Mesendoderm (in vitro differentiated cells): ENCODE measurements around the gene KRT31.
"Not testable (repeated sequence)": the region's sequence is repeated elsewhere in the genome, so short reads cannot be mapped to it uniquely, and the experiment has no call there.

Experiments used
- DNase-seq: peaks from one replicate; pipeline ENCODE4 v3.0.0; 2013
- H2AK5ac ChIP-seq: 2 replicates; pipeline ENCODE4 v1.6.1; 2013; ENCODE audit warnings: low read length, inconsistent platforms
- H2BK120ac ChIP-seq: 2 replicates; pipeline ENCODE4 v1.6.1; 2013; ENCODE audit warnings: low read depth, mild to moderate bottlenecking, low read length, moderate library complexity, mixed read lengths
- H2BK15ac ChIP-seq: replicated peaks from 2 replicates; pipeline ENCODE4 v1.6.1; 2013; ENCODE audit warnings: low read depth, mild to moderate bottlenecking, moderate library complexity
- H2BK5ac ChIP-seq: 2 replicates; pipeline ENCODE4 v1.6.1; 2013; ENCODE audit warnings: low read length, inconsistent platforms
- H3K18ac ChIP-seq: 2 replicates; pipeline ENCODE4 v1.6.1; 2013; ENCODE audit warnings: mild to moderate bottlenecking, low read length, mixed read lengths
- H3K23ac ChIP-seq: one replicate; pipeline ENCODE4 v1.6.1; 2013; ENCODE audit warnings: low read length
- H3K27ac ChIP-seq: 2 replicates; pipeline ENCODE4 v1.5.1; 2013; ENCODE audit warnings: low read depth, mild to moderate bottlenecking, inconsistent platforms, low read length, moderate library complexity
- H3K27me3 ChIP-seq: 2 replicates; pipeline ENCODE4 v1.6.1; 2013; ENCODE audit warnings: low read length, control low read depth, mild to moderate bottlenecking, inconsistent platforms; ENCODE audit not compliant: insufficient read depth, poor library complexity
- H3K36me3 ChIP-seq: 2 replicates; pipeline ENCODE4 v1.6.1; 2013; ENCODE audit warnings: low read length, inconsistent platforms; ENCODE audit not compliant: control insufficient read depth, insufficient read depth
- H3K4ac ChIP-seq: one replicate; pipeline ENCODE4 v1.6.1; 2013; ENCODE audit warnings: low read depth, mild to moderate bottlenecking, low read length, moderate library complexity
- H3K4me1 ChIP-seq: 2 replicates; pipeline ENCODE4 v1.6.1; 2013; ENCODE audit warnings: low read depth, low read length, inconsistent platforms; ENCODE audit not compliant: control insufficient read depth
- H3K4me2 ChIP-seq: 2 replicates; pipeline ENCODE4 v1.6.1; 2013; ENCODE audit warnings: low read length
- H3K4me3 ChIP-seq: 2 replicates; pipeline ENCODE4 v1.5.1; 2013; ENCODE audit warnings: mild to moderate bottlenecking, low read length
- H3K56ac ChIP-seq: one replicate; pipeline ENCODE4 v1.6.1; 2013; ENCODE audit warnings: low read length
- H3K79me1 ChIP-seq: 2 replicates; pipeline ENCODE4 v1.6.1; 2013; ENCODE audit warnings: low read length, inconsistent platforms
- H3K79me2 ChIP-seq: 2 replicates; pipeline ENCODE4 v1.6.1; 2013; ENCODE audit warnings: mild to moderate bottlenecking, low read length; ENCODE audit not compliant: control insufficient read depth, insufficient read depth
- H3K9ac ChIP-seq: 2 replicates; pipeline ENCODE4 v1.6.1; 2013; ENCODE audit warnings: low read length, inconsistent platforms
- H4K5ac ChIP-seq: one replicate; pipeline ENCODE4 v1.6.1; 2013; ENCODE audit warnings: low read length
- H4K8ac ChIP-seq: one replicate; pipeline ENCODE4 v1.6.1; 2013; ENCODE audit warnings: low read depth, mild to moderate bottlenecking, control low read depth, low read length, moderate library complexity
- WGBS: extraction: QIAGEN DNeasy Blood & Tissue Kit; methylation state at CpG from one replicate; pipeline ENCODE4 v1.1.7; 2013; ENCODE audit warnings: low lambda C conversion rate, missing lambda C conversion rate; ENCODE audit not compliant: insufficient coverage; ENCODE audit errors: extremely low coverage; 5-methylcytosine and 5-hydroxymethylcytosine counted together

Gene KRT31

DNA sequence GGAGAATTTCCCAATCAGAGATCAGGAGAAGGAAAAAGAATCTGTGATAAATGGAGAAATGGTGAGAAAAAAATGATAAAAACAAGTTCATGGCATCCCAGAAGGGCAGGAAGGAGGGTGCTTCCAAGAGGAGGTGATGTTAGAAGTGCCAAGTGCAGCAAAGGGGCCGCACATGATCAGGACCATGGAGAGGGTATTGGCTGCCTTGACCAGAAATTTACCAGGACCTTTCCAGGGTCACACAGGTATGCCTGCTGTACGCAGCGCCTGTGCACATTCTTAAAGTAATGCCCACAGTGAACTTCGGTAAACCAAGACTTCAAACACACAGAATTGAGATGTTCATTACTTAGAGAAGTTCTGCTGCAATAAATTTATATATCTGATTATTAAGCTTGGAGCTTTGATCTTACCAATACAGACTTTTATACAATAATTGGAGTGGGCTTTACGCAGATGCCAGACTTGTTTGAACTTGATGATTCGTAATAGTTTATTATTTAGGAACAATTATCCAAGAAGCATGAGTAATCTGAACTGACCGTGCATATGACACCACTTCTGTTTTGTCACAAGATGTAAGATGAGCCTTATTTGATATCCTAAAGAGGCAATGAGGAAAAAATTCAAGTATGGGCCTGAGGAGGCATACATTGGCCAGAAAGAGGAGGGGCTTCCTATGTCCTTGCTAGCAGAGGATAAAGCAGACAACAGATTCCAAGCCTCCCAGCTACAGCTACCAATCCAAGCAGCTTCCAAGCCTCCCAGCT lies 44.6 kb downstream of the KRT31 start:
- Histone ChIP-seq H2AK5ac (no peak overlapping the region), H3K4ac (no peak overlapping the region), H3K23ac (no peak overlapping the region), H2BK120ac (no peak overlapping the region), H3K18ac (no peak overlapping the region), H2BK15ac (no peak overlapping the region), H3K4me1 (no peaks in the 10 kb centered on the region), H3K27ac (no peak overlapping the region), H4K5ac (no peak overlapping the region), H2BK5ac (no peak overlapping the region), H4K8ac (no peak overlapping the region), H3K79me2 (no peaks in the 10 kb centered on the region), H3K9ac (no peak overlapping the region), H3K79me1 (no peaks in the 10 kb centered on the region), H3K4me2 (no peak overlapping the region), H3K36me3 (no peaks in the 10 kb centered on the region), H3K4me3 (no peak overlapping the region), H3K56ac (no peak overlapping the region), H3K27me3 (no peaks in the 10 kb centered on the region)
- no peak for DNase-seq
- no CpG with 5 or more reads among the region's 7 CpGs for whole genome bisulfite sequencing

DNA sequence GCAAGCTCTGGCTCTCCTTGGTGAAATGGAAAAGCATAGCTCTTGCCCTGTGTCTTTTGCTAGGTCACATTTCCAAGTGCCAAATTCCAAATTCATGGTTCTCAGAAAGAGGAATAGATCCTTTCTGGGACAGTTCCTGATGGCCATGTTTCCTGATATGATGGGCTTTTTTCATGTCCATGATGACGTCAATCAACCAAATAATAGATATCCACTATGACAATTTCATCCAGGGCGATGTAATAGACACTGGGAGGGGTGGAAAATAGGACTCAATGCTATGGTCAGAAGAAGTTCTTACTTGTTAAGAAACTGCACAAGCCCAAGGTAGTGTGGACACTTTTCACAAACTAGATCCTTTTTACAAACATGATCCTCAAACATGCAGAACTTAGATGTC lies 46.2 kb downstream of the KRT31 start:
- Histone ChIP-seq H3K36me3 (no peaks in the 10 kb centered on the region), H2BK120ac (no peak overlapping the region), H3K4ac (no peak overlapping the region), H3K4me3 (no peak overlapping the region), H3K4me1 (no peaks in the 10 kb centered on the region), H3K18ac (no peak overlapping the region), H4K8ac (no peak overlapping the region), H3K79me2 (no peaks in the 10 kb centered on the region), H2BK15ac (no peak overlapping the region), H3K56ac (no peak overlapping the region), H3K27ac (no peak overlapping the region), H3K79me1 (no peaks in the 10 kb centered on the region), H2BK5ac (no peak overlapping the region), H3K4me2 (no peak overlapping the region), H2AK5ac (no peak overlapping the region), H3K27me3 (no peaks in the 10 kb centered on the region), H4K5ac (no peak overlapping the region), H3K23ac (no peak overlapping the region), H3K9ac (no peak overlapping the region)
- no peak for DNase-seq
- no CpG with 5 or more reads among the region's 2 CpGs for WGBS

DNA sequence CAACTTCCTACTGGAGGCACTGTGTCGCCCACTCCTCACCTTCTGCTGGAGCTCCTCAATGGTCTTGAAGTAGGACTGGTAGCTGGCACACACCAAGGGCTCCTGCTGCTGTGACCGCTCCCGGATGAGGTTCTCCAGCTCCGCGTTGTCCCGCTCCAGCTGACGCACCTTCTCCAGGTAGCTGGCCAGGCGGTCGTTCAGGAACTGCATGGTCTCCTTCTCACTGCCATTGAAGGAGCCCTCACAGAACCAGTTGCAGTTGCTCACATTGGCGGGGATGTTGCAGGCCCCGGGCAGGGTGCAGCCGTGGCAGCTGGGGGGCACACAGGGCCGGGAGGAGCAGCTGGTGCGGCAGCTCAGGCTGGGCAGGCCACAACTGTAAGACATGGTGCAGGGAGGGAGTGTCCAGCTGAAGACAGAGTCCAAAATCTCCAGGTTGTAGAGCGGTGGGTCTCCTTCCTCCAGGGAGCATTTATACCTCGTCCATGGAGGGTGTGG lies 47.0 kb downstream of the KRT31 start, which contains the start of gene KRT33A:
KRT33A (minus strand) TSS at position 448 of the 498 bp plus-strand sequence; CDS start at position 387, 61 bp downstream.
- not testable (repeated sequence) for H4K8ac ChIP-seq, H2AK5ac ChIP-seq, H3K79me2 ChIP-seq, H3K27me3 ChIP-seq, H3K27ac ChIP-seq, H3K4me3 ChIP-seq, H3K79me1 ChIP-seq, H3K36me3 ChIP-seq, H2BK15ac ChIP-seq, H2BK120ac ChIP-seq, H3K9ac ChIP-seq, H2BK5ac ChIP-seq, H4K5ac ChIP-seq, H3K4me2 ChIP-seq, H3K4me1 ChIP-seq, DNase-seq, H3K56ac ChIP-seq, H3K23ac ChIP-seq, H3K4ac ChIP-seq, H3K18ac ChIP-seq
- WGBS, result no CpG with 5 or more reads among the region's 16 CpGs

DNA sequence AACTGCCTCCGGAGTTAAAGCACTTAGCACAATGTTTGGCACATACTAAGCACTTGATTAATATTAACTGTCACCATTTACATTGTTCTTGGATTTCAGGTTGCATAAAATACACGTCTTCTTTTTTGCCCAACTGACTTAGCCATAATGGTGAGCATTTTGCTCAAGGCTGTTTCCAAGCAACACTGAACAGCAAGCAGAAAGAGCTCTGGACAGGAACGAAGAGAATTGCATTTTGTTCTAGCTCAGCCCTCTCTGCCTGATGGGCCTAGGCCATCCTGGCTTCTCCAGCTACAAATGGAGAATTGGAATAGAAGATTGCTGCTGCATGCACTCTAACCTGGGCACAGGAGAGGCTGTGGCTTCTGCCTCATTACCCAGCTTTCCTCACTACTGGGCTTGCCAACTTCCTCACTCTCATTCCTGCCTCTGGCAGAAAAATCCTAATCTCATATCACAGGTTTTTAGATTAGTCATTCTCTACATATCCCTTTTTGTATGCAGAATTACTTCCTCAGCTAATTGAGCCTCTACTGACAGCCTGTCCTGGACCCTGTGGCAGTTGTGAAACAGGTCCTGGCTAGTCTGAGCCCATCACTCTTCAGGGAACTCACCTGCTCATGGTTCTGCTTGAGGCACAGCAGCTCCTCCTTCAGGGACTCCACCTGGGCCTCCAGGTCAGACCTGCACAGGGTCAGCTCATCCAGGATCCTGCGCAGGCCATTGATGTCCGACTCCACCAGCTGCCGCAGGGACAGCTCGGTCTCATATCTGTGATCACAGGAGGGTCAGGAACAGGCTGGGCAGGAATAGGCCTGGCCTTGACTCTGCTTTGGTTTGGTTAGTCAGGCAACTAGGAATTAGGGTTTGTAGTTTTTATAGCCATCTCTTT lies 49.3 kb downstream of the KRT31 start:
- Histone ChIP-seq H2AK5ac (no peak overlapping the region), H4K8ac (no peak overlapping the region), H2BK5ac (no peak overlapping the region), H3K23ac (no peak overlapping the region), H3K4me2 (no peak overlapping the region), H3K27ac (no peak overlapping the region), H3K56ac (no peak overlapping the region), H3K4me1 (no peaks in the 10 kb centered on the region), H3K18ac (no peak overlapping the region), H3K9ac (no peak overlapping the region), H2BK120ac (no peak overlapping the region), H3K4me3 (no peak overlapping the region), H3K79me2 (no peaks in the 10 kb centered on the region), H3K4ac (no peak overlapping the region), H2BK15ac (no peak overlapping the region), H4K5ac (no peak overlapping the region), H3K36me3 (no peaks in the 10 kb centered on the region), H3K27me3 (no peaks in the 10 kb centered on the region), H3K79me1 (no peaks in the 10 kb centered on the region)
- no CpG with 5 or more reads among the region's 7 CpGs for WGBS
- no peak for DNase-seq

DNA sequence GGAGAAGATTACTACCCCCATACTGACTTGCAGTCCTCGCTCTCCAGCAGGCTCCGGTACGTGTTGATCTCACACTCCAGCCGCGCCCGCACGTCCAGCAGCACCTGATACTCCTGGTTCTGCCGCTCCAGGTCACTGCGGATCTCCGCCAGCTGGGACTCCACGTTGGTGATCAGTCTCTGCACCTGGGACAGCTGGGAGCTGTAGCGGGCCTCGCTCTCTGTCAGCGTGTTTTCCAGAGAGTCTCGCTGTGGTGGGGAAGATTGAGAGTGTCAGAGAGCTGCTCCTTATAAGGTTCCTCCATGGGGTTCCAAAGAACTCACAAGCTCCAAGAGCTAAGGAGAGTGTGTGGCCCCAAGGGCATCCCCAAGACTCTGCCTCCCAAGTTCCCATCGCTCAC lies 51.0 kb downstream of the KRT31 start:
- H3K4me1 ChIP-seq, DNase-seq, H4K8ac ChIP-seq, H3K9ac ChIP-seq, H3K4me2 ChIP-seq, H3K27me3 ChIP-seq, H4K5ac ChIP-seq, H3K4me3 ChIP-seq, H3K79me2 ChIP-seq, H2BK5ac ChIP-seq, H3K23ac ChIP-seq, H2BK15ac ChIP-seq, H3K79me1 ChIP-seq, H3K18ac ChIP-seq, H3K56ac ChIP-seq, H3K27ac ChIP-seq, H3K4ac ChIP-seq, H2AK5ac ChIP-seq, H2BK120ac ChIP-seq, H3K36me3 ChIP-seq: not testable (repeated sequence)
- no CpG with 5 or more reads among the region's 16 CpGs for WGBS
